Upper lobe of left lung (tissue), 6 donors: ENCODE results near the gene SCAMP3. TPM values are rescaled to one million over a fixed set of nuclear protein-coding genes. Genes with fewer than 3 reads are reported as not detected.
"Not testable (repeated sequence)": the region's sequence is repeated elsewhere in the genome, so short reads cannot be mapped to it uniquely, and the experiment has no call there.

Source experiments
- ATAC-seq, 2 donors: fragments of 200-7000 bp; cut with Tn5 transposase; one replicate each; pipeline ENCODE4 v1.9.1; 2022; ENCODE audit warnings: mild to moderate bottlenecking in 2 of 2, moderate library complexity in 2 of 2; ENCODE audit not compliant: low FRiP score in 2 of 2
- DNase-seq, 2 donors: peaks; one replicate each; pipeline ENCODE4 v3.0.0-alpha.2; 2019 to 2020
- H3K27ac ChIP-seq, 4 donors: fragments of 200-600 bp; sonication (generic); one replicate each; pipeline ENCODE4 v1.5.1; 2016 to 2019
- H3K27me3 ChIP-seq, 4 donors: fragments of 200-600 bp; sonication (generic); one replicate each; pipeline ENCODE4 v1.5.1; 2017 to 2019
- H3K36me3 ChIP-seq, 4 donors: fragments of 200-600 bp; sonication (generic); one replicate each; pipeline ENCODE4 v1.5.1; 2016 to 2019
- H3K4me1 ChIP-seq, 4 donors: fragments of 200-600 bp; sonication (generic); one replicate each; pipeline ENCODE4 v1.5.1; 2018 to 2019
- H3K4me3 ChIP-seq, 4 donors: fragments of 200-600 bp; sonication (generic); one replicate each; pipeline ENCODE4 v1.5.1; 2017 to 2019; ENCODE audit warnings: mild to moderate bottlenecking in 2 of 4, moderate library complexity in 1 of 4
- H3K9me3 ChIP-seq, 4 donors: fragments of 200-600 bp; sonication (generic); one replicate each; pipeline ENCODE4 v1.5.1; 2018 to 2019
- EP300 ChIP-seq, 4 donors: sonication (generic); formaldehyde crosslinking; IDR thresholded peaks; one replicate each; pipeline ENCODE4 v1.5.1; 2017; ENCODE audit warnings: antibody characterized with exemption in 4 of 4, control low read depth in 2 of 4
- POLR2A ChIP-seq, 4 donors: fragments of 450-650 bp; IDR thresholded peaks; one replicate each; pipeline ENCODE4 v1.5.1; 2016 to 2017; ENCODE audit warnings: antibody characterized with exemption in 4 of 4, mild to moderate bottlenecking in 2 of 4
- POLR2AphosphoS5 ChIP-seq, 2 donors: sonication (generic); formaldehyde crosslinking; IDR thresholded peaks; one replicate each; pipeline ENCODE4 v1.5.1; 2017; ENCODE audit warnings: antibody characterized with exemption in 2 of 2
- WGBS, 2 donors: methylation state at CpG; one replicate each; pipeline ENCODE4 v1.1.5; 2017 to 2018; 5-methylcytosine and 5-hydroxymethylcytosine counted together
- total RNA-seq, 6 donors: library from RNA; depleted of rRNA in 4 of 6; stranded (reverse); fragments of >200 nt in 4 of 6; gene quantifications; one replicate each; pipeline versions ENCODE4 v1.1.0 to v1.2.1, GENCODE V29; 2016 to 2021
- TF ChIP-seq, protein P1 (sequence below), 6 experiments: fragments of 450-650 bp in 4 of 6; fragments of 200-600 bp in 2 of 6; sonication (generic) in 2 of 6; IDR thresholded peaks; one replicate each; pipeline ENCODE4 v1.5.1; 2016 to 2019; ENCODE audit warnings: antibody characterized with exemption in 6 of 6
- donor health status: DM: no; HTN: no; CAD: no; lungs with moderate emphysema.
- donor health status: DM: no; HTN: yes; CAD: no; lungs with severe emphysema.

SCAMP3 gene
- total RNA-seq, 6 donors from 2014 or later: 61.5 to 96.1 (median 70.4) TPM

DNA sequence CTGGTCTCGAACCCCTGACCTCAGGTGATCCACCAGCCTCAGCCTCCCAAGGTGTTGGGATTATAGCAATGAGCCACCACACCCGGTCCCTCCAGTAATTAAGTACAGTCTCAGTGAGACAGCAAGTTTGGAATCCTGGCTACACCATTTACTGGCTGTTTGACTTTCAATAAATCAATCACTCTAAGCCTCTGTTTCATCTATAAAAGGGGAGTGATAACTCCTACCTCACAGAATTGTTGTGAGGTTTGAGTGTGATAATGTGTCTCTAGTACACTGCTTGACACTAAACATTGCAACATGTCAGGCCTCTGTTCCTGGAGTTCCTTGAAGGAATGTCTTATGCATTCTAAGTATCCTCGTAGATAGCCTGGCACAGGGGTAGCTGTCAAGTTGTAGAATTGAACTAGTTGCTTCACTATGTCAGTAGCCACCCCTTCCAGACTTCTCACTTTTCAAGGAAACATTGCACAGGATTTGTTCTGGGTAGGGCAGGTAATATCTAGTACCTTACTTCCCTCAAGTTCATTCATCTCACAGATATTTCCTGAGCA, 19.3 kb downstream of the SCAMP3 start:
- no peaks in the 10 kb centered on the region for H3K9me3 ChIP-seq
- peak overlapping the region in 1 of 4 donors; percentile 65 for H3K4me3 ChIP-seq
- H3K27ac ChIP-seq: peak overlapping the region in 2 of 4 donors; percentile 91 to 92
- DNase-seq: no peak
- TF ChIP-seq, protein P1, sequence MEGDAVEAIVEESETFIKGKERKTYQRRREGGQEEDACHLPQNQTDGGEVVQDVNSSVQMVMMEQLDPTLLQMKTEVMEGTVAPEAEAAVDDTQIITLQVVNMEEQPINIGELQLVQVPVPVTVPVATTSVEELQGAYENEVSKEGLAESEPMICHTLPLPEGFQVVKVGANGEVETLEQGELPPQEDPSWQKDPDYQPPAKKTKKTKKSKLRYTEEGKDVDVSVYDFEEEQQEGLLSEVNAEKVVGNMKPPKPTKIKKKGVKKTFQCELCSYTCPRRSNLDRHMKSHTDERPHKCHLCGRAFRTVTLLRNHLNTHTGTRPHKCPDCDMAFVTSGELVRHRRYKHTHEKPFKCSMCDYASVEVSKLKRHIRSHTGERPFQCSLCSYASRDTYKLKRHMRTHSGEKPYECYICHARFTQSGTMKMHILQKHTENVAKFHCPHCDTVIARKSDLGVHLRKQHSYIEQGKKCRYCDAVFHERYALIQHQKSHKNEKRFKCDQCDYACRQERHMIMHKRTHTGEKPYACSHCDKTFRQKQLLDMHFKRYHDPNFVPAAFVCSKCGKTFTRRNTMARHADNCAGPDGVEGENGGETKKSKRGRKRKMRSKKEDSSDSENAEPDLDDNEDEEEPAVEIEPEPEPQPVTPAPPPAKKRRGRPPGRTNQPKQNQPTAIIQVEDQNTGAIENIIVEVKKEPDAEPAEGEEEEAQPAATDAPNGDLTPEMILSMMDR (IDR thresholded peaks at IDR 0.05): no peak
- no peak for TF ChIP-seq POLR2A (IDR thresholded peaks at IDR 0.05)
- no peak for TF ChIP-seq POLR2AphosphoS5 (IDR thresholded peaks at IDR 0.05)
- no peak for TF ChIP-seq EP300 (IDR thresholded peaks at IDR 0.05)
- no peak for ATAC-seq
- peaks cover 0 to 23% (median 10%) of the 10 kb centered on the region in 4 donors for H3K36me3 ChIP-seq
- H3K27me3 ChIP-seq: peaks cover 0 to 3% (median 0%) of the 10 kb centered on the region in 4 donors
- WGBS, 2 donors: 67 to 73% methylated on average over 3 of the region's 3 CpGs
- H3K4me1 ChIP-seq: peaks cover 26 to 44% (median 29%) of the 10 kb centered on the region in 4 donors

DNA sequence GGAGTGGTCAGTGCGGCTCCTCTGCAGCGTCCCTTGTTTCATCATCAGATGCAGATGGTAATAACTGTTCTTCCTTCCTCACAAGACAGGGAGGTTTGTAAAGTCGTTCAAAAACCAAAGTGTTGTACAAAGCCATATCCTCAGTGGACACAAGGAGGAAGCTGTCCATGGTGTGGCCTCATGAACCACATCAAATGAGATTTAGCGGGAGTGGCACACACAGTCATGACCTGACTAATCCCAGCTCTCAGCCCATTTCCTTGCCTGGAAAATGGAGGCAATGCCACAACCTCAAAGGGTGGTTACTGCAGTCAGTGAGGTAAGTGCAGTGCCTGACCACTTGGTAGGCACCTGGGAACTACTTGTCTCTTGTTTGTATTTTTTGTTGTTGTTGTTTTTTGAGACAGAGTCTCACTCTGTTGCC, 20.3 kb downstream of the SCAMP3 start:
- peaks cover 5 to 24% (median 9%) of the 10 kb centered on the region in 4 donors for H3K36me3 ChIP-seq
- DNase-seq (peak in 1 of 2 donors; percentile 50), ATAC-seq (peak in 1 of 2 donors; percentile 14)
- 41 to 59% methylated on average over 4 of the region's 4 CpGs for WGBS, 2 donors
- no peaks in the 10 kb centered on the region for H3K9me3 ChIP-seq
- peaks cover 26 to 44% (median 29%) of the 10 kb centered on the region in 4 donors for H3K4me1 ChIP-seq
- peaks cover 0 to 3% (median 0%) of the 10 kb centered on the region in 4 donors for H3K27me3 ChIP-seq
- H3K4me3 ChIP-seq: no peak overlapping the region
- TF ChIP-seq POLR2A (IDR thresholded peaks at IDR 0.05): no peak
- TF ChIP-seq, protein P1 (IDR thresholded peaks at IDR 0.05): peak in 2 of 6 experiments; percentile 4 to 15
- TF ChIP-seq POLR2AphosphoS5 (IDR thresholded peaks at IDR 0.05): peak in 1 of 2 donors; percentile 14
- no peak for TF ChIP-seq EP300 (IDR thresholded peaks at IDR 0.05)
- H3K27ac ChIP-seq: peak overlapping the region; percentile 18 to 76 (median 58)

DNA sequence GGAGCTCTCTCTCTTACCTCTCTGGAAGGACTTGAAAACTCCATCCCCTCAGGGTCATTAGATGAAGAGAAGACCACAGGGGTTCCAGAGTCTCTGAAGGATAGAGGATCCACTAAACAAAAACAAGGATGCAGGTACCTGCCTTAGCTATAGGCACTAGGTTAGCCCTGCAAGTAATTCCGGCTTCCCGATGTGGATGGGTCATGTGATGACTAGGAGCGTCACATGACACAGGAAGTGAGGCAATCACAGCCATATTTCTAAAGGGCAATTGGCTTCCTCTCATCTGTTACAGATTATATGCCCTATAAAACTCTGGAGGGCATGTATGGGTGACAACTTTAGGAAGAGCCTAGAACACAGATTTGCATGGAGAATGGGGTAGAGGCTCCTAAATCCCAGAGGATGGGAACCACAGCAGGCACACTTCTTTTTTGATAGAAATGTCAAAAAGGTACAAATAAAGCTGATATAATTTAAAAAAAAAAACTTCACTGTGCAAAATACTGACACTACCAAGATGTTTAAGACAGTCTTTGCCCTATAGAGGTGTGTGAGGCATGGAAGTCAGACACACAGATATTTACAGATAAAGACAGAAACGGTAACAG, 21.0 kb downstream of the SCAMP3 start:
- Histone ChIP-seq H3K27ac (peak overlapping the region; percentile 43 to 76 (median 58)), H3K9me3 (no peaks in the 10 kb centered on the region), H3K4me3 (peak overlapping the region in 3 of 4 donors; percentile 37 to 58 (median 51)), H3K4me1 (peaks cover 26 to 44% (median 29%) of the 10 kb centered on the region in 4 donors), H3K27me3 (peaks cover 0 to 3% (median 0%) of the 10 kb centered on the region in 4 donors), H3K36me3 (peaks cover 9 to 31% (median 14%) of the 10 kb centered on the region in 4 donors)
- 17 to 20% methylated on average over 4 of the region's 4 CpGs for WGBS, 2 donors
- ATAC-seq (peak; percentile 31 to 60), DNase-seq (peak in 1 of 2 donors; percentile 86)
- TF ChIP-seq POLR2AphosphoS5 (IDR thresholded peaks at IDR 0.05) (peak; percentile 59 to 80), POLR2A (IDR thresholded peaks at IDR 0.05) (peak in 1 of 4 donors; percentile 19), EP300 (IDR thresholded peaks at IDR 0.05) (peak in 1 of 4 donors; percentile 12)
- TF ChIP-seq, protein P1 (IDR thresholded peaks at IDR 0.05): no peak

DNA sequence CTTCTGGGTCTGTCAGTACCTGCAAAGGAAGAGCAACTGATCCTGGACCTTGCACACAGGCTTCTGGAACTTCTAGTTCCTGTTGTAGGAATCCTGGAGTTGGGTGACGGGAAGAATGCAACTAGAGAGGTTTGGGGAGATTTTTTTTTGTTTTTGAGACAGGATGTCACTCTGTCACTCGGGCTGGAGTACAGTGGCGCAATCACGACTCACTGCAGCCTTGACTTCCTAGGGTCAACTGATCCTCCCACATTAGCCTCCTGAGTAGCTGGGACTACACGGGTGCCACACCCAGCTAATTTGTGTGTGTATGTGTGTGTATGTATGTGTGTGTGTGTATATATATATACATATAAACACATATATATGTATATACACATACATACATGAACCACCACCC, 25.7 kb downstream of the SCAMP3 start:
- 59 to 70% methylated on average over 5 of the region's 5 CpGs for WGBS, 2 donors
- DNase-seq (no peak), ATAC-seq (no peak)
- Histone ChIP-seq H3K9me3 (no peaks in the 10 kb centered on the region), H3K4me3 (no peak overlapping the region), H3K4me1 (peaks cover 9 to 18% (median 13%) of the 10 kb centered on the region in 4 donors), H3K27ac (no peak overlapping the region), H3K27me3 (no peaks in the 10 kb centered on the region), H3K36me3 (peaks cover 11 to 37% (median 21%) of the 10 kb centered on the region in 4 donors)
- TF ChIP-seq POLR2AphosphoS5 (IDR thresholded peaks at IDR 0.05) (no peak), POLR2A (IDR thresholded peaks at IDR 0.05) (no peak), EP300 (IDR thresholded peaks at IDR 0.05) (no peak)
- TF ChIP-seq, protein P1 (IDR thresholded peaks at IDR 0.05): no peak

DNA sequence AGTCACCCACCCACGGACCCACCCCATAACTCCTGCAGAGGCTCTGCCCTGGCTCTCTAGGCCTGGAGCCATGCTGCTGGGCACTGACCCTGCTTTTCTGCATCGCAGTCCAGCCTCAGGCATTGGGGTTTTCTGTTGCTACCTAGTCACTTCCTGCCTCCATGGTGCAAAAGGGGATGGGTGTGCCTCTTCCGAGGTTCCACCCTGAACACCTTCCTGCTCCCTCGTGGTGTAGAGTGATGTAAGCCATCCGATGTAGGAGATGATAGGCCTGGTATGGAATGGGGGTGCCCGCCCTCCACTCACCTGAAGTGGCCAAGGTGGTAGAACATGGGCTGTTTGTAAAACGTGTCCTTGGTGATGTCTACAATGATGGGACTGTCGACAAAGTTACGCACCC, 26.8 kb downstream of the SCAMP3 start:
- 85 to 92% methylated on average over 2 to 6 of the region's 9 CpGs for WGBS, 2 donors
- H3K9me3 ChIP-seq, H3K27me3 ChIP-seq, ATAC-seq, H3K27ac ChIP-seq, H3K4me3 ChIP-seq, H3K4me1 ChIP-seq, DNase-seq: not testable (repeated sequence)
- peaks cover 11 to 37% (median 21%) of the 10 kb centered on the region in 4 donors for H3K36me3 ChIP-seq

DNA sequence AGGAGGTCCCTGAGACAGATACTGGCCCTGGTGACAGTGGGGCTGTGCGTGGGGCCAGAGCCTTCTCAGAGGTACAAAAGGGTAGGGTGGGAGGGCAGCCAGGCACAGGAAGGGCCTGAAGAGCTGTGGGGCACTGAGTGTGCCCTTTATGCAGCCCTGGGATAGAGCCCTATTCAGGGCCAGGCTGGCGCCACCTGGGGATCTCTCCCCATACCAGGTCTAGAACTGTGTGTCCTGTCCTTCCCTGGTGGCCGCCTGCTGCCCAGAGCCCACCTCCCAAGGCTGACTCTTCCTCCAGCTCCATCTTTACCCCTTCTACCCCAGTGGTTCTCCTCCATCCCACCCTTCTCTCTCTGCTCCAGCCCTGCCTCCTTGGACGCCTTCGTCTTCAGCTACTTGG, 28.7 kb downstream of the SCAMP3 start:
- 100% methylated on average over 1 of the region's 5 CpGs for WGBS, 2 donors
- not testable (repeated sequence) for ATAC-seq, DNase-seq, H3K9me3 ChIP-seq, H3K27me3 ChIP-seq, H3K27ac ChIP-seq, H3K4me1 ChIP-seq, H3K4me3 ChIP-seq
- peaks cover 11 to 30% (median 19%) of the 10 kb centered on the region in 4 donors for H3K36me3 ChIP-seq

DNA sequence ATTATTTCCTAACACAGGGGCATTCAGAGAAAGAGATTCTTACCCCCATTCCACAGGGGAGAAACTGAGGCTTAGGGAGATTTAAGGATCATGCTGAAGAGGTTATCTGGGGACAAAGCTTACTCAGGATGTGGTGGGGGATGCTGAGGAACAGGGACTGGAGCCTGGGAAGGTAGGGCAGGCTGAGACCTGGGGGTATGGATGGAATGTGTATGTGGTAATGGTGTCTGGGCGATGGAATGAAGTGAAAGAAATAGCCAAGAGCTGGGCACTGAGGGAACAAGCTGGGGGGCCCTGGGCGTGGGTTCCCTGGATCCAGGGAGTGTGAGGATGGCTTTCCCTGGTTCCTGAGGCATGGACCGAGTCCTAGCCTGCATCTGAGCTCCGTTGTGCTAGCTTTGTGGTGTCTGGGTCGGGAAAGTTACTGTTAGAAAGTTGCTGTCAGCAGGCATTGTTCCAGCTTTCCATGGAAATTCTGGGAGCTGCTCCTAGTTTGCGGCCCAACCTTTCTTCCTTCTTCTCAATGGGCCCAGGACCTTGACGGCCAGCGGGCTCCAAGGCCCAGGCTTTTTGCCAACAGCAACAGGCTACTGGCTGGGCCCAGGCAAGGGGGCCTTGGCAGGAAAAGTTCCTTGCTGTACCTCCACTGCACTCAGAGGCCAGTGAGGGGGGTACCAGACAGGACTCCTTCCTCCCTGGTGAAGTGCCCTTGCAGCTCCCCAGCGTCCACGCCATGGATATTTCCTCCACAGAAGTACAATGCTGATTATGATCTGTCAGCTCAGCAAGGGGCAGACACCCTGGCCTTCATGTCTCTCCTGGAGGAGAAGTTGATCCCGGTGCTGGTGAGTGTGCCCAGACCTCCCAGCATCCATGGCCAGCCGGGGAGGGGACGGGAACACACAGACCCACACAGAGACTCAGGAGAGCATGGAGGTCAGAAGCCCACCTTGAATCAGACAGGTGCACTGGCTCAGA, 29.9 kb downstream of the SCAMP3 start:
- H3K4me3 ChIP-seq, H3K4me1 ChIP-seq, DNase-seq, H3K9me3 ChIP-seq, H3K27ac ChIP-seq, H3K27me3 ChIP-seq, ATAC-seq: not testable (repeated sequence)
- H3K36me3 ChIP-seq: peaks cover 7 to 22% (median 13%) of the 10 kb centered on the region in 4 donors
- WGBS, 2 donors: 59 to 86% methylated on average over 4 to 11 of the region's 13 CpGs
